Raji (cell line): ENCODE data around the gene HDAC11.

Experiments
- POLR2A ChIP-seq: IDR thresholded peaks from 2 replicates; pipeline ENCODE4 v1.6.1; 2011; ENCODE audit warnings: low read depth, low read length, control low read depth; ENCODE audit not compliant: insufficient read depth

Gene HDAC11

GRCh38 chr3:13479582-13480339, at the start of gene HDAC11:
TSS of gene HDAC11 (plus strand) at chr3:13480306. CDS start at chr3:13480348, 42 bp downstream.
- peak; percentile 59 for TF ChIP-seq POLR2A

GRCh38 chr3:13432093-13432492, 48.0 kb upstream of the HDAC11 start:
- no peak for TF ChIP-seq POLR2A

GRCh38 chr3:13433912-13434311, 46.2 kb upstream of the HDAC11 start:
- no peak for TF ChIP-seq POLR2A

GRCh38 chr3:13440204-13440817, 39.8 kb upstream of the HDAC11 start:
- TF ChIP-seq POLR2A = no peak

- TF ChIP-seq POLR2A = no peak
Observed at GRCh38 chr3:13451301-13451673, 28.8 kb upstream of the HDAC11 start.

GRCh38 chr3:13452490-13453335, 27.4 kb upstream of the HDAC11 start:
- no peak for TF ChIP-seq POLR2A

- TF ChIP-seq POLR2A = no peak
Observed at GRCh38 chr3:13455644-13456043, 24.5 kb upstream of the HDAC11 start.

GRCh38 chr3:13457593-13457992, 22.5 kb upstream of the HDAC11 start:
- no peak for TF ChIP-seq POLR2A

GRCh38 chr3:13459605-13460340, 20.3 kb upstream of the HDAC11 start:
- no peak for TF ChIP-seq POLR2A

- TF ChIP-seq POLR2A = no peak
Observed at GRCh38 chr3:13460341-13460736, 19.8 kb upstream of the HDAC11 start.

- no peak for TF ChIP-seq POLR2A
Observed at GRCh38 chr3:13461169-13462124, 18.7 kb upstream of the HDAC11 start.

- no peak for TF ChIP-seq POLR2A
Observed at GRCh38 chr3:13462125-13462629, 17.9 kb upstream of the HDAC11 start.

- no peak for TF ChIP-seq POLR2A
Observed at GRCh38 chr3:13462822-13463221, 17.3 kb upstream of the HDAC11 start.
